Measurements from ENCODE around the gene BBLN. TPM values are rescaled to one million over a fixed set of nuclear protein-coding genes. Genes with fewer than 3 reads are reported as not detected.

BBLN gene
- total RNA-seq, 1 donor from 2014 or later, result 82.8 TPM

DNA sequence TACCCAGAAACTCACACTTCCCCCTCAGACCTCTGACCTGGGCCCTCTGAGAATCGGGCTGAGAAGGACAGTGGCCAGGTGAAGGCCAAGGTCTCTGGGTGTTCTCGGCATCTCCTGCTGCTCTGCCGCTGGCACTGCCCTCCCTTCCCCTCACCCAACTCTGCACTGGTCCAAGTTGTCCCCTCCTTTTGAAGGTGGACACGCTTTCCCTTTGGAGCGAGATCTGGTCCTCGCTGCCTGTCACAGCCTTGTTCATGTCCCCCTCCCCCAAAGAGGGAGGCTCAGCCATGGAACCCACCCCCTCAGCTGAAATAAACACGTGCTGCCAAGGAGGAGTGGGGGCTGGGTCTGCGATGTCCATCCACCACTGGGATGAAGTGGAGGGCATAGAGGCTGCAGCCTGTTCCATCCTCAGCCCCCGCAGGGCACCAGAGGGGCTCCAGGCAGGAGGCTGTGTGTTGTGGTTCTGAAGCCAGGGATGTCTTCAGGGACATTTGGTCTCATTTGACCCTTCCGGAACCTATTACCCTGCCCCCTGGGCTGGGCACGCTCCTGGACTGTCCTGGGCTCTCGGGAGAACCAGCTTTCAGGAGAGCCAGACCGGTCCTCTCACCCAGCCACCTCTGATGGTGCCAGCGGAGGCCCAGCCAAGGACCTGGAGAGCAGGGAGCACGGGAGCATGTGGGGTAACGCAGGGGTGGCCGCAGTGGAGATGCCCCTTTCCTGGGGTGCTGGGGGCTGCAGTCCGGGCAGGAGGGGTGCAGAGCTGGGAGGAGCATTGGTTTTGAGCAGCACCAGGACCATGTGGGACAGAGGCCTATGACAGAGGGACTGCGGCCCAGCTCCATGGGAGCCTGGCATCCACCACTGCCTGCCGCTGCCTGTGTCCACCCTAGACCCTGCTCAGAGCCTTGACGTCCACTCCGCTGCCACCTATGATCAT lies 15.6 kb upstream of the BBLN start:
- intact Hi-C loops (cut with micrococcal nuclease), result no loop called here

DNA sequence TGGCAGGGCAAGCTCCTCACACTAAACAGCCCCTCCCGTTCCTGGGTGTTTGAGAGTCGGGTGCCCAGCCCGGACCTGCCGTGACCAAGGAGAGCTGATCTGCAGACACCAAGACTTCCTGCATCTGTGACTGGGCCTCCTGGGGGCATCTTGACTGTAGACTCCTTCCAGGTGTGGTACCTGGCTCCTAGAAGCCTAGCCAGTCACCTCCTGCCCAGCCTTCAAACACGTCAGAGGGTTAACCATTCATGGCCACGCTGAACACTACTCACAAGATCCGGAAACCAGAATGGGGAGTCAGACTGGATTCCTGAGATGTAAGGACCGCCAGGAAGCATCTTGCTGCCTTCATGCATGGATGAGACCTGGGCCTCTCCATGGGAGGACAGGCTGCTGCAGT lies 14.5 kb upstream of the BBLN start:
- intact Hi-C loops (cut with micrococcal nuclease), result no loop called here

DNA sequence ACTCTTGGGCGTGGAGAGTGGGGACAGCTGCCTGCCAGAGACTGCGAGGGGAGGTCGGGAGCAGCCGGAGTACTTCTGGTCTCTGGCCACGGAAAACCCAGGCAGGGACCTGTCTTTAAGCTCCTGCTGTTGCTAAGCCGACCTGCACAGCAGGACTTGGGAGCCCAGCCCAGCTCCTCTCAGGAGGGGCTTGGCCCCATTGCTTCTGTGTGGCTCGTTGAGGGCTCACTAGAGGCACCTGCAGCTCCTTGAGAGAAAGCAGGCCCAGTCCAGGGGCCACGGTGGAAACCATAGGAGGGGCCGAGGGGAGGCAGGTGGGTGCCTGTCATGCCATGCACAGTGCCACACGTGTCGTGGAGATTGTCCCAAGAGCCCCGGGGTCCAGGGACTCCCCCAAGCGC lies 14.1 kb upstream of the BBLN start:
- intact Hi-C loops (cut with micrococcal nuclease), result no loop called here

DNA sequence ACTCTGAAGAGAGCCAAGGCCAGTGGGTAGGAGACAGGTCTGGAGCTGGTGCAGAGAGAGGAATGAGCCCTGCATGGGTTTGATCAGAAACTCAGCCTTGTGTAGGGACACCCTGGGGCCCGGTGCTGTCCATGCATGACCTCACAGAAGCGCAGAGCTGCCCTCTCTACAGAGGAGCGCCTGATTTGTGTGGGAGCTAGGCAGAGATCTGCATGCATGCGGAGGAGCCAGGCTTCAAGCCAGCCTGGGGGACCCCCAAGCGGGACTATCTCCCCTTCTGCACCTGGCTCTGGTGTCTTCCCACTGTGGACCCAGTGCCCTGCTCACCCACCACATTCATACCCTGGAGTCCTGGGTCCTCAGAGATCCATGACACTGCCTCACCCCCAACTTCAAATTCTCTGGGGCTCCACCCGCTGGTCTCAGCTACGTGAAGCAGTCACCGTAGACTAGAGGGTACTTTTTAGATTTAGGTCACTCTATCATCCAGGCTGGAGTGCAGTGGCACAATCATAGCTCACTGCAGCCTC lies 13.4 kb upstream of the BBLN start:
- intact Hi-C loops (cut with micrococcal nuclease), result no loop called here

DNA sequence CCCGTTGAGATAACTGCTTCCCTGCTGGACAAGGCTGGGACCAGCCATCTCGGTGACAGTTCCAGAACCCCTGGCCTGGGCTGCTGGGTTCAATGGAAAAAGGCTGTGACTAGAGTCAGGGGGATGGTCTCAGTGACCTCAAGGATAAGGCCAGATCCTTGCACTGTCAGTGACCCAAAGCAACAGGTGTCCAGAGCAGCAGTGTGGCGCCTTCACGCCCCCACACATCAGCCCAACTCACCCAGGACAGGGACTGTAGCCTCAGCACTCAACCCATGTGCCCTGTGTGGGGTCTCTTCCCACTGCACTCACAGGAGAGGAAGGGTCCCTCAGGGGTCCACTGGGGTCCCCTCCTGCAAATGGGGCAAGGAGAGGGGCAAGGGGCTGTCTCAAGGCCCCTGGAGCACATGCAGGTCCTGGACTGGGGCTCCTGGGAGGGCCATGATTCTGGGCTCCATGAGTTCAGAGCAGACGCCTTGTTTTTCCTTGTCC lies 11.5 kb upstream of the BBLN start:
- intact Hi-C loops (cut with micrococcal nuclease), result no loop called here

DNA sequence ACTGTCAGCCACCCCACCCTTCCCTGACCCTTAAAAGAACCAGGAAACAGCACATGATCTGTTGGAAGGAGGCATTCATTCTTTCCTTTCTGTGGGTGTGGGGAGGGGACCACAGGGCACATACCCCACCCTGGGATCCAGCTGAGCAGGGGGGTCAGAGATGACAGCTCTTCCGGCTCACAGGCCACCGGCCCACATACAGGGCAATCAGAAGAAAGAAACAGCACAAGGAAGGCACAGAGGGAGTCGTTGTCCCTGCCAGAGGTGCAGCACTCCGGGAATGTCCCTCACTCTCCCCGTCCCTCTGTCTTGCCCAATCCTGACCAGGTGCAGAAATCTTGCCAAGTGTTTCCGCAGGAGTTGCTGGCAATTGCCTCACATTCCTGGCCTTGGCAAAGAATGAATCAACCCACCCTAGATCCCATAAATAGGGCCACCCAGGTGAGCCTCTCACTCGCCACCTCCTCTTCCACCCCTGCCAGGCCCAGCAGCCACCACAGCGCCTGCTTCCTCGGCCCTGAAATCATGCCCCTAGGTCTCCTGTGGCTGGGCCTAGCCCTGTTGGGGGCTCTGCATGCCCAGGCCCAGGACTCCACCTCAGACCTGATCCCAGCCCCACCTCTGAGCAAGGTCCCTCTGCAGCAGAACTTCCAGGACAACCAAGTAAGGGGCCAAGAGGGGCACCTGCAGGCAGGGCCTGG lies 10.9 kb upstream of the BBLN start, which contains the start of gene LCN2:
Gene LCN2, plus strand, starts transcription at position 453 of the 701 bp plus-strand sequence. Its CDS starts 73 bp downstream, at position 526.
- intact Hi-C loops (cut with micrococcal nuclease), result no loop called here

DNA sequence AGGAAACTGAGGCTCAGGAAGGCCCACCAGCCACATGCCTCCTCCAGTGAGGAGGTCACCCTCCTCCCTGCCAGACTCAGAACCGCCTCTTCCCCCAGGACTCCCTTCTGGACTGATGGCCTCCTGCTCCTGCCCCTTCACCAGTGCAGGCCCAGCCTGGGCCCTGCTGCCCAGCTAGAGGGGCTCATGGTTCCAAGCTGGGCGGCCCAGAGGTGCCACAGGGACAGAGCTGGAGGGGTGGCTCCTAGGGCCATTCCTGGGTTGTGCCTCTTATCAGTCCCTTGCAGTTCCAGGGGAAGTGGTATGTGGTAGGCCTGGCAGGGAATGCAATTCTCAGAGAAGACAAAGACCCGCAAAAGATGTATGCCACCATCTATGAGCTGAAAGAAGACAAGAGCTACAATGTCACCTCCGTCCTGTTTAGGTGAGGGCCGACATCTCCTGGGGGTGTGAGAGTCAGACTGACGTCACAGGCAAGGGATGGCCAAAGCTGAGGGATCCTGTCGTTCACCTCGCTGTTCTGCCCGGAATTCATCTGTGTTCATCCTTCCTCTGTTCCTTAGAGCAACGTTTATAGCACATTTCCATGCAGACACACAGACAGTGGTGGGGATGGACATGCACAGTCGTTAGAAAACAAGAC lies 10.0 kb upstream of the BBLN start:
- intact Hi-C loops (cut with micrococcal nuclease), result no loop called here

DNA sequence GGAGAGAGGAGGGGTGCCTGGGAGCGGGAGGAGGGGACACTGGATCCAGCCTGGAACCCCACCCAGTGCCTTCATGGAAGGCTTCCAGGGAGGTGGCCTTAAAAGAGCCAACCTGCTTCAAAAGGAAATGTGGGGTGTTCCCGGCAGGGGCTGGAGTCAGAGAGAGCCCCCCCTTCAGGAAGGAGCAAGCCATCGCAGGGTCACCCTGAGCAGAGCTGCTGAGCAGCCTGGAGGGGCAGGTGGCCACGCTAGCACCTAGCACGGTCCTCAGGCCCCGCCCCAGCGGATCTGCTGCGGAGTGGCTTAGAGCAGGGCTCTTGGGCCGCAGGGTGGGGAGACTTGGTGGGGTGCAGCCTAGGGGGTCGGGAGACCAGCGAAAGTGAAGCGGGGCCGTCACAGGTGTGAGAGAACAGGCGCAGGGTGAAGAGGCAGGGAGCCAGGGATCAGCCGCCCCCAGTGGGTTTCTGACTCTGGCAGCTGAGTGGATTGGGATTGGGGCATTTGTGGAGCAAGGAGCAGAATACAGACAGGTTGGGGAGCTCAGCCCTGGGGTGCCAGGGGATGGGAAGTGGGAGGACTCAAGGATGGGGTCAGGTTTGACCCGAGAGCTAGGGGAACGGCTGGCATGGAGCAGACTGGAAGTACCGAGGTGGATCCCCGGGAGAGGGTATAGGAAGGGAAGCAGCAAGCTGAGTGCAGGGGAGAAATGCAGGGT lies 9.3 kb upstream of the BBLN start:
- intact Hi-C loops (cut with micrococcal nuclease), result no loop called here

DNA sequence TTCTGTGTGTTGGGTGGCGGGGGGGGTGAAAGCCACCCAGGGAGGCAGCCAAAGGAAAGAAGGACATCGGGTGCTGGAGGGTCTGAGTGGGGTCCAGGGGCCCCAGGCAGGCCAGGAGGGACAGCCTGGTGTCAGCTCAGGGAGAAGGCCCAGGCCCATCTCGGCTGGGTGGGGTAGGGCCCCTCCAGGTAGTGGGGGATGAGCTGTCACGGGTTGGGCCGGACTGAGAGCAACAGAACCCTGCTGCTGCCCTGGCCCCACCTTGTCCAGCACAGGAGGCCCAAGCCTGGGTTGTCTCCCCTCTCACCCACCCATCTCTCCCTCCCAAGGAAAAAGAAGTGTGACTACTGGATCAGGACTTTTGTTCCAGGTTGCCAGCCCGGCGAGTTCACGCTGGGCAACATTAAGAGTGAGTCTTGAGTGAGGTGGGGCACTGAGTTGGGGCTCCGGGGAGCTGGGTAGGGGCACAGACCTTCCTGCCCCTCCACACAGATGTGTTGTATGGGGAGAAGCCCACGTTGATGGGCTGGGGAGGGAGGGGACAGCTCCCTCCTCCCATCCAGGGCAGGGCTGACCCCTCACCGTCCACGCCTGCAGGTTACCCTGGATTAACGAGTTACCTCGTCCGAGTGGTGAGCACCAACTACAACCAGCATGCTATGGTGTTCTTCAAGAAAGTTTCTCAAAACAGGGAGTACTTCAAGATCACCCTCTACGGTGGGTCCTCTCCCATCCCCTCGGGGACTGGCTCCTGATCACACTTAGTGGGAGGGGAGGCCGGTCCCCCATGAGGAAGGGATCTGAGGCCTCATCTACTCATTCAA lies 8.5 kb upstream of the BBLN start:
- intact Hi-C loops (cut with micrococcal nuclease), result no loop called here

DNA sequence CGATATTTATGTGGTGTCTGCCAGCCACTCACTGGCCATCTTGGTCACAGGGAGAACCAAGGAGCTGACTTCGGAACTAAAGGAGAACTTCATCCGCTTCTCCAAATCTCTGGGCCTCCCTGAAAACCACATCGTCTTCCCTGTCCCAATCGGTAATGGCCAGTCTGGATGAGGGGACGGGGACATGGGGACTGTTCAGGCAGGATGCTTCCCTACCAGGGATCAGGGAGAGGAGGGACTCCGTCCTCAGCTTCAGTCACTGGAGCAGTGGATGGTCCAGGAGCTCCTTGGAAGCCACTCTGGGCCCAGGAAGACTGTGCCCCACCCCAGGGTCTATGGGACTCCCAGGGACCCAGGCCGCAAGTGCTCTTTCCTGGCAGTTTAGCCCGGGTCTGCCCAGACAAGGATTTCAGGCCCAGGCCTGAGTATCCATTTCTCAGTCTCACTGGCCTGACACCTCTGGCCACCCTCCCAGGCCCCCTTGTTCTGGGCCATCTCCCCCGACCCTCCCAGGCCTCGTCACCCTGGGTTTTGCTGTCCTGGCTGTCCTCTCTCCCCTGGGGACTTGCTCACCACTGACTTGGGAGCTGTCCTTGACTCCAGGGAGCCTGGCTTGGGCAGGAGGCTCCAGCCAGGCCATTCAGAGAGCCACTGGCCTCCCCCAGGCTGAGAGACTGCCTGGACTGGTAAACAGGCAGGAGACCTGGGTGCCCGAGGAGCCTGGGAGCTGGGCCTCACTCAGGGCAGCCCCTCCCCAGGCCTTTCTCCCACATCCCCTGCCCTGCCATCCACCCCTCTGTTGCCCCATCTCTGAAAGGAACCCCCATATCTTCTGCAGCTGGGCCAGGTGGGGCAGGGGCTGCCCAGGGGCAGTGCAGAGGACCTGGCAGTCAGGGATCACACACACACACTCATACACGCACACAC lies 7.7 kb upstream of the BBLN start:
- intact Hi-C loops (cut with micrococcal nuclease), result no loop called here

DNA sequence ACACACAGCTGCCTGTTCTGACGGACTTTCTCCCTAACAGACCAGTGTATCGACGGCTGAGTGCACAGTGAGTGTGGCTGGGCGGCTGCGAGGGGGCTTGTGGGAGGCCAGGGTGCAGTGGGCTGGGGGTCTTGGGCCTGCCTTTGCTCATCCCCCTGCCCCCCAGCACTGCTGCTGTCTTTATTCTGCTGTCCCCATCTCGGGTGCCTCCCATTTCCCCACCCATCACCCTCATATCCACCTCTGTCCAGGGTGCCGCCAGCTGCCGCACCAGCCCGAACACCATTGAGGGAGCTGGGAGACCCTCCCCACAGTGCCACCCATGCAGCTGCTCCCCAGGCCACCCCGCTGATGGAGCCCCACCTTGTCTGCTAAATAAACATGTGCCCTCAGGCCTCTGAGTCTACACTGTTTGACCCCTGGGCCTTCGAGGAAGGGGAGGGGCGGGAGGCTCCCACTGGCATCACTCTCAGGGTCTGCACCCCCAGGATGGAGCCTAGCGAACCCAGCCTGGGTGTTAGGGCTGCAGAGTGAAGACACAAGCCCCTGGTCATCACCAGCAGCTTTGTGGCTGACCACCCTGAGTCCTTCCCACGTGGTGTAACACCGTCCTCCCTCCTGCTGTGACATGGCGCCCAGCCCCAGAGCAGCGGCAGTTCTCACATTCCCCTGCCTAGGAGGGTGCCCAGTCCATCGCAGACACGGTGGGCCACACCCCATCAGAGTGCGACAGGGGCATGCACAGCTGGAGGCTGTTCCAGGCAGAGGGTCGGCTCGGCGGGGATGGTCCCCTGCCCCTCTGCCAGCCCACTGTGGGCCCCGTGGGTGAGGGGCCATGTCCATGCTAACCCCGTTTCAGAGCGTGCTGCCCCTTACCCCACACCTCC lies 6.8 kb upstream of the BBLN start:
- intact Hi-C loops (cut with micrococcal nuclease), result no loop called here

DNA sequence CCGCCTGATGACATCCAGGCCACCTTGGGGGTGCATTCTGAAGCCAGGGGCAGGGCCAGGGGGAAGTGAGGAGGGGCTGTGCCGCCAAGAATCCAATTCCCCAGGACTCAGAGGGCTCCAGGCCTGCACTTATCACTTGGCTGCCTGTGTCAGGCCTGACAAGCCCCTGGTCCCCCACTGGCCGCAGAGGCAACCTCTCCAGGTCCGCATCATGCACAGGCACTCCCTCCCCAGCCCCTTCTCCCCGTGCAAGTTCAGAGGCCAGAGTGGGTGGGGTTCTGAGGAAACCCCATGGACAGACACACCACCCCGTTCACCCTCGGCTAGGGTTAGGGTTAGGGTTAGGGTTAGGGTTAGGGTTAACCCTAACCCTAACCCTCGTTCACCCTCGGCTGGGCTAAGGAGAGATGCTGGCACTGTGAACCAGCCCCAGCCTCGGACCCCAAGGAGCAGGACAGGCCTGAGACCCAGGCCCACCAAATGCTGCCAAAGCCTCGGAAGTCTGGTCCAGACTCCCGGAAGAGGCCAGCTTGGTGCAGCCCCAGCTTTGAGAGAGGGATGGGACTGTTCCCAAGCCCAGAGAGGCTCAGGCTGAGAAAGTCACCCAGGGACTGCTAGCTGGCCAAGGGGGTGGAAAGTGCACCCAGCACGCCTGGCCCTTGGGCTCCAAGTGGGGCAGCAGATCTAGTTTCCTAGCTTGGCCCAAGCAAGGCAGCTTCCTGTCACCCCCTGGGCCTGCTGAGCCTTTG lies 5.9 kb upstream of the BBLN start:
- intact Hi-C loops (cut with micrococcal nuclease), result no loop called here

DNA sequence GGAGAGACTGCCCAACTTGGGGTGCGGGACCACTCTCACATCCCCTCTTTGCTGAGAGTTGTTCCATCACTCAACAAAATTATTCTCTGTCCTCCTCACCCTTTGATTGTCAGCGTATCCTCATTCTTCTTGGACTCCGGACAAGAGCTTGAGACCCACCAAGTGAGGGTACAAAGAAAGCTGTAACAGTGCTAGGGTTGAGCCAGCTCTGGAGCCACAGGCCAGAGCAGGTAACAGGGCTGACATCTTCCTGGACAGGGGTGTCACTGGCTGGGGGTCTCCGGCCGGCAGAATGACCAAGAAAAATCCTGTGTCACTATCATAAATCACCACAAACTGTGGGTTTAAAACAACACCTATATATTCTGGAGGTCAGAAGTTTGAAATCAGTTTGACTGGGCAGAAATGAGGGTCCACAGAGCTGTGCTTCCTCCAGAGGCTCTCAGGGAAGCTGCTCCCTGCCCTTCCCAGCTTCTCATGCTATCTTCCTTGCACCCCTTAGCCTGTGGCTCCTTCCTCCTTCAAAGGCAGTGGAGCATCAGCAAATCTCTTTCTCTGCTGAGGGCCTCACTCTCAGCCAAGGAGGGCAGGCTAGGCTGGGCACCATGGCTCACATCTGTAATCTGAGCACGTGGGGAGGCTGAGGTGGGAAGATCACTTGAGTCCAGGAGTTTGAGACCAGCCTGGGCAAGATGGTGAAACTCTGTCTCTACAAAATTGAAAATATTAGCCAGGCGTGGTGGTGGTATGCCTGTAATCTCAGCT lies 4.1 kb upstream of the BBLN start:
- intact Hi-C loops (cut with micrococcal nuclease), result no loop called here

DNA sequence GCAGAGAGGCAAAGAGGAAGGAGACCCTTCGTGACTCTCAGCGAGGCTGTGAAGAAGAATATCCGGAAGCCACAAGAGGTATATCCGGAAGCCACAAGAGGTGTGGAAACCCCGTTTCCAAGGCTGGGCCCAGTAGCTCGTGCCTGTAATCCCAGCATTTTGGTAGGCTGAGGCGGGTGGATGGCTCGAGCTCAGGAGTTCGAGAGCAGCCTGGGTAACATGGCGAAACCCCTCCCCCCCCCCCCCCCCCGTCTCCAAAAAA lies 612 bp upstream of the BBLN start:
- intact Hi-C loops (cut with micrococcal nuclease), result loop anchor here (1.0 kb wide), 1 partner anchor 117 kb away; the partner anchor contains the start of genes GOLGA2 and SWI5

DNA sequence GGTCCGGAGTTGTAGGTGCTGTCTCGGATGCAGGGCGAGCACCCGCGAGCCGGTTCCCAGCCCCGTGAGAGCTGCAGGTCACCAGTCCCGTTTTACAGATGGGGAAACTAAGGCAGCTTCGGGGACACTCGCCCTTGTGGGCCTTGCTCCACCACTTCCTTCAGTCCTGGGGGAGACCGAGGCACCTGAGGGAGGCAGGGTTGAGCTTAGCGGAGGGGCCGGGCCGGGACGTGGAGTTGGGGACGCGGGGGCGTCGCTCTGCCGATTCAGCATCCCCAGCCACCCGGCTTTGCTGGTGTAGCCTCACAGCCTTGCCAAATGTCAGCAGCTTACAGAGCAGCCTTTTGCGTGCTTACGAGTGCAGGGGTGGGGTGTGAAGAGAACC lies 530 bp downstream of the BBLN start:
- intact Hi-C loops (cut with micrococcal nuclease), result loop anchor here (1.0 kb wide), 4 partner anchors 32 to 162 kb away; partner anchors contain the start of genes COQ4, NAIF1 and TRUB2

DNA sequence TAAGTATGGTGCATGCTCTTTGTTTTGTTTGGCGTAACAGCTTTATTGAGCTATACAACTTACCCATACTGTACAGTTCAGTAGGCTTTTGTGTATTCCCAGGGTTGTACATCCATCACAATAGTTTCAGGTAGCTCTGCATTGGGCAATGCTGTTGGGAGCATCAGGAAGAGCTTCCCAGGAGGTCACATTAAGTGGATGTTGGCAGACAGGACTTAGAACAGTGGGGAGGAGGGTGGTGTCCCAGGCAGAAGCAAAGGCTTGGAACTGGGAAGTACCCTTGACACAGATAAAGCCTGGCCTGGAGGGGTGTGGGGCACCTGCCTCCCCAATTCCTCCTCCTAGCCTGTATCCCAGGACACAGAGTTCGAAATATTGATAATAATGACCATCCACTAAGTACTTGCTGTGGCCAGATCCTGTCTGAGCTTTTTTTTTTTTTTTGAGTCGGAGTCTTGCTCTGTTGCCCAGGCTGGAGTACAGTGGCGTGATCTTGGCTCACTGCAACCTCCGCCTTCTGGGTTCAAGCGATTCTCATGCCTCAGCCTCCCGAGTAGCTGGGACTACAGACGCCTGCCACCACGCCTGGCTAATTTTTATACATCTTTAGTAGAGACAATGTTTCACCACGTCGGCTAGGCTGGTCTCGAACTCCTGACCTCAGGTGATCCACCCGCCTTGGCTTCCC lies 1.3 kb downstream of the BBLN start:
- intact Hi-C loops (cut with micrococcal nuclease), result no loop called here
